HS-27A (cell line): ENCODE data around the gene ATP2B2.

Source experiments
- DNase-seq: peaks from one replicate; pipeline ENCODE4 v3.0.0-alpha.2; 2012; ENCODE audit warnings: low read depth, missing footprints

The ATP2B2 gene

DNA sequence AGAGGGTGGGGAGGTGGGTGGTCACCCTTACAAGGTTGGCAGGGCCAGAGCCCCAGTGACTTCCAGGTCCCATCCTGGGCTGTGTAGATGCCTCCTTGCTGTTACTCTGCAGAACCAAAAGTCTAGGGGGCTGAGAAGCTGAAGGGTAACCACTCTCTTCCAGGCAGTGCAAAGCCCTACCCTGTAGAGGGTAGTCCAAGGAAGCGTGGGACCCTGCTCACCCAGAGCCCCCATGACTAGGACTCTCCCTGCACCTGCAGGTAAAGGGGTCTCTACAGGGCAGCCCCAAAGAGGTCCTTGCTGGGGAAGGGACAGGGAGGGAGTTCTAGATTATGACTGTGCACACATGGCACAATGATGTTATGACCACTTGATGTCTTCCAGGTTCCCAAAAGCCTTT is 226.9 kb downstream of the ATP2B2 start:
- no peak for DNase-seq

DNA sequence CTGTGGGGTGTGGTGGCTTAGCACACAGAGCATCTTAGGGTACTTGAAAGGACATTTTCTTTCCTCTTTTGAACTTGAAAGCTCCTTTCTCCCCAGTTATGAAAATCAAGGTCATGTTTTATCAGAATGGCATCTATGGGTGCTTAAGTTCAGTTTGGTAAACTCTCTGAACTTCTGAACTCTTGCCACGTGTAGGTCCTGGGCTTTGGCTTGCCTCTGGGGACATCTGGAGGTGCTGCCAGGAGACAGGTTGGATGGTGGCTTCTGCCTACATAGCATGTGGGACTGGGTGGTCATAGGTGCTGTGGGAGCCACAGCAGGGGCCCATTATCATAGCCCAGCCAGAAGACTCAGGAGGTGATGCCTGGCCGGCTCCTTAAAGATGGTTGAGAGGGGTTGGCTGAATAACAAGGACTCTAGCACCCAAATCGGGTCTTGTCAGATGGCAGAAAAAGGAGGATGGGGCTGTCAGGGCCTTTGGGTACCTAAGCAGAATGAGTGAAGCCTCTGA is 228.2 kb downstream of the ATP2B2 start:
- DNase-seq, result no peak

DNA sequence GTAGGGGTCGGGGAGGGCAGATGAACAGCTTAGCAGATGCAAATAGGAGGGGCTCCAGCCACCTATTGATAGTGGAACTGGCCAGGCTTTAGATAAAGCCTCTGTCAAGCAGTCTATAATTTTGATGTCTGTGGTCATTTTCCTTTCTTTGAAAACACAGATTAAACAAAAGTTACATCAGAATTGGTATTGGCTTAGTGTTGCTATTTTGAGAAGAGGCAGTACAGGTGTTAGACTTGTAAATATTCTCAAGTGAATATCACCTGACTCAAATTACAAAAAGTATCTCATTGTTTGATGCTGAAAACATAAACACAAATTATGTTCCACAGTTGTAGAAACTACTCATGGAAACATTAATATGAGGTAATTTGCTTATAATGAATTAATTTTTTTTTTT is 230.8 kb downstream of the ATP2B2 start:
- no peak for DNase-seq
